Glutamatergic neuron (in vitro differentiated cells): ENCODE data around the gene EIF4E2. TPM values are rescaled to one million over a fixed set of nuclear protein-coding genes. Genes with fewer than 3 reads are reported as not detected.

Experiments used
- DNase-seq: peaks from one replicate; pipeline ENCODE4 v3.0.0; 2022
- H3K27ac Mint-ChIP-seq: one replicate; pipeline ENCODE4 v1.8.0; 2020; ENCODE audit warnings: mild to moderate bottlenecking, mixed read lengths, inconsistent platforms; ENCODE audit not compliant: unreplicated experiment
- H3K27me3 Mint-ChIP-seq: one replicate; pipeline ENCODE4 v1.8.0; 2020; ENCODE audit warnings: mild to moderate bottlenecking, moderate library complexity, mixed read lengths, inconsistent platforms; ENCODE audit not compliant: unreplicated experiment
- H3K36me3 Mint-ChIP-seq: one replicate; pipeline ENCODE4 v1.8.0; 2020; ENCODE audit warnings: mild to moderate bottlenecking, mixed read lengths, inconsistent platforms; ENCODE audit not compliant: unreplicated experiment
- H3K4me1 Mint-ChIP-seq: one replicate; pipeline ENCODE4 v1.8.0; 2020; ENCODE audit warnings: mild to moderate bottlenecking, low read depth, mixed read lengths, inconsistent platforms; ENCODE audit not compliant: unreplicated experiment
- H3K4me3 Mint-ChIP-seq: one replicate; pipeline ENCODE4 v1.8.0; 2020; ENCODE audit warnings: mild to moderate bottlenecking, mixed read lengths, inconsistent platforms; ENCODE audit not compliant: unreplicated experiment
- H3K9me3 Mint-ChIP-seq: one replicate; pipeline ENCODE4 v1.8.0; 2020; ENCODE audit warnings: mild to moderate bottlenecking, moderate library complexity, mixed read lengths, inconsistent platforms; ENCODE audit not compliant: unreplicated experiment
- total RNA-seq: library from RNA; stranded (reverse); fragmentation: NEBNext Ultra II Directional; extraction: Animal tissue kit (Norgen Biotek cat#: 25700); gene quantifications from one replicate; pipeline ENCODE4 v1.2.1, GENCODE V29; 2021; ENCODE audit not compliant: unreplicated experiment
- TF ChIP-seq, protein P1 (sequence below): fragments of 200-600 bp; sonication (generic); IDR thresholded peaks from one replicate; pipeline ENCODE4 v1.5.0; 2021; ENCODE audit not compliant: partially characterized antibody, unreplicated experiment

EIF4E2 gene
- total RNA-seq, 1 donor from 2014 or later = 82.9 TPM

DNA sequence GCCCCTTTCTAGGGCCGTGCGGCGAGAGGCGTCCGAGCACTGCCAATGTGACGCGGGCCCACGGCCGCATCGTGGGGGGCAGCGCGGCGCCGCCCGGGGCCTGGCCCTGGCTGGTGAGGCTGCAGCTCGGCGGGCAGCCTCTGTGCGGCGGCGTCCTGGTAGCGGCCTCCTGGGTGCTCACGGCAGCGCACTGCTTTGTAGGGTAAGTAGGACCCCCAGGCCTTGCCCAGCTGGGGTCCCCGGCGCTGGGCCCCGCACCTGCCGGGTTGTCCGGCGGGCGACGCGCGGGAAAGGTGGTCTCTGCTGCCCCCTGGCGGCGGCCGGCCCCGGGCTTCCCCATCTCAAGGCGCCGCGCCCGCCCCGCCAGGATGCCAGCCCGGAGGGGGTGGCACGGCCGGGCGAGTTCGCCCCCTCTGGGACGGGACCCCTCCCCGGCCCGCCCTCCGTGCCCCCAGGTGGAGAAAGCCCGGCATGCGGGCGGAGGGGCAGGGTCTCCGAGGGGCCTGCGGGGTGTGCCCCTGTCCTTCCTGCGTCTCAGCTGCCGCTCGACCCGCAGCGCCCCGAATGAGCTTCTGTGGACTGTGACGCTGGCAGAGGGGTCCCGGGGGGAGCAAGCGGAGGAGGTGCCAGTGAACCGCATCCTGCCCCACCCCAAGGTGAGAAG is 28.4 kb upstream of the EIF4E2 start:
- peak; percentile 77 for DNase-seq
- no peak overlapping the region for H3K4me3 Mint-ChIP-seq
- TF ChIP-seq, protein P1, sequence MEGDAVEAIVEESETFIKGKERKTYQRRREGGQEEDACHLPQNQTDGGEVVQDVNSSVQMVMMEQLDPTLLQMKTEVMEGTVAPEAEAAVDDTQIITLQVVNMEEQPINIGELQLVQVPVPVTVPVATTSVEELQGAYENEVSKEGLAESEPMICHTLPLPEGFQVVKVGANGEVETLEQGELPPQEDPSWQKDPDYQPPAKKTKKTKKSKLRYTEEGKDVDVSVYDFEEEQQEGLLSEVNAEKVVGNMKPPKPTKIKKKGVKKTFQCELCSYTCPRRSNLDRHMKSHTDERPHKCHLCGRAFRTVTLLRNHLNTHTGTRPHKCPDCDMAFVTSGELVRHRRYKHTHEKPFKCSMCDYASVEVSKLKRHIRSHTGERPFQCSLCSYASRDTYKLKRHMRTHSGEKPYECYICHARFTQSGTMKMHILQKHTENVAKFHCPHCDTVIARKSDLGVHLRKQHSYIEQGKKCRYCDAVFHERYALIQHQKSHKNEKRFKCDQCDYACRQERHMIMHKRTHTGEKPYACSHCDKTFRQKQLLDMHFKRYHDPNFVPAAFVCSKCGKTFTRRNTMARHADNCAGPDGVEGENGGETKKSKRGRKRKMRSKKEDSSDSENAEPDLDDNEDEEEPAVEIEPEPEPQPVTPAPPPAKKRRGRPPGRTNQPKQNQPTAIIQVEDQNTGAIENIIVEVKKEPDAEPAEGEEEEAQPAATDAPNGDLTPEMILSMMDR = peak; percentile 100
- peaks cover 4% of the 10 kb centered on the region for H3K9me3 Mint-ChIP-seq
- no peak overlapping the region for H3K27ac Mint-ChIP-seq
- peaks cover 3% of the 10 kb centered on the region for H3K4me1 Mint-ChIP-seq
- peaks cover 10% of the 10 kb centered on the region for H3K27me3 Mint-ChIP-seq
- no peaks in the 10 kb centered on the region for H3K36me3 Mint-ChIP-seq

DNA sequence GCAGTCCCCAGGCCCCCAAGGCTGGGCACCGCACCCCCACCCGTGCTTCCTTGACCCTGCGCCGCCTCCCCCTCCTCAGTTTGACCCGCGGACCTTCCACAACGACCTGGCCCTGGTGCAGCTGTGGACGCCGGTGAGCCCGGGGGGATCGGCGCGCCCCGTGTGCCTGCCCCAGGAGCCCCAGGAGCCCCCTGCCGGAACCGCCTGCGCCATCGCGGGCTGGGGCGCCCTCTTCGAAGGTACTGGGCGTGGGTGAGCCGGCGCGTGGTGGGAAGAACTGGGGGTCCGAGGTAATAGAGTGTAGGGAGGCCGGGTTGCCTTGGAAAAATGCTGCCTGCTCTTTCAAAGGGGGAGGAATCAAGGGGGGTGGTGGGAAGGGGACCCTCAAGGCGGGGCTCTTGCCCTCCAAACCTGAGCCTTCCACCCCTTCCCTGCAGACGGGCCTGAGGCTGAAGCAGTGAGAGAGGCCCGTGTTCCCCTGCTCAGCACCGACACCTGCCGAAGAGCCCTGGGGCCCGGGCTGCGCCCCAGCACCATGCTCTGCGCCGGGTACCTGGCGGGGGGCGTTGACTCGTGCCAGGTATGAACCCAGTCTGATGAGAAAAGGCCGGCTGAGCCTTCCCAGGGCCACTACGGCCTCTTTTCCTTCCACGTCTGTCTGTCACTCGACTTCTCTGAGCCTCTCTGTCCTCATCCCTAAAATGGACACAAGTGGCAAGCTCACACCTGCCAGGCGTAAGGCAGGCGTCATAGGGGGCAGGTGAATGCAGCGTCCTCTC is 27.7 kb upstream of the EIF4E2 start:
- Mint-ChIP-seq H3K4me3 (no peak overlapping the region), H3K27me3 (peaks cover 12% of the 10 kb centered on the region), H3K27ac (no peak overlapping the region), H3K9me3 (peaks cover 4% of the 10 kb centered on the region), H3K36me3 (no peaks in the 10 kb centered on the region), H3K4me1 (peaks cover 3% of the 10 kb centered on the region)
- TF ChIP-seq, protein P1 = no peak
- no peak for DNase-seq

DNA sequence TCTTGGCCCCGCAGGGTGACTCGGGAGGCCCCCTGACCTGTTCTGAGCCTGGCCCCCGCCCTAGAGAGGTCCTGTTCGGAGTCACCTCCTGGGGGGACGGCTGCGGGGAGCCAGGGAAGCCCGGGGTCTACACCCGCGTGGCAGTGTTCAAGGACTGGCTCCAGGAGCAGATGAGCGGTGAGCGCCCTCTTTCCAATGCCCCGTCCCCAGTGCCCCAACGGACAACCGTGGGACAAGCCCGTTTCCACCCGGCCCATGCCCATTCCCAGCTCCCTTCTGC is 27.1 kb upstream of the EIF4E2 start:
- H3K9me3 Mint-ChIP-seq = peaks cover 4% of the 10 kb centered on the region
- H3K4me3 Mint-ChIP-seq = no peak overlapping the region
- H3K36me3 Mint-ChIP-seq = no peaks in the 10 kb centered on the region
- H3K27ac Mint-ChIP-seq = no peak overlapping the region
- peaks cover 12% of the 10 kb centered on the region for H3K27me3 Mint-ChIP-seq
- peaks cover 3% of the 10 kb centered on the region for H3K4me1 Mint-ChIP-seq
- DNase-seq = no peak
- TF ChIP-seq, protein P1 = no peak

DNA sequence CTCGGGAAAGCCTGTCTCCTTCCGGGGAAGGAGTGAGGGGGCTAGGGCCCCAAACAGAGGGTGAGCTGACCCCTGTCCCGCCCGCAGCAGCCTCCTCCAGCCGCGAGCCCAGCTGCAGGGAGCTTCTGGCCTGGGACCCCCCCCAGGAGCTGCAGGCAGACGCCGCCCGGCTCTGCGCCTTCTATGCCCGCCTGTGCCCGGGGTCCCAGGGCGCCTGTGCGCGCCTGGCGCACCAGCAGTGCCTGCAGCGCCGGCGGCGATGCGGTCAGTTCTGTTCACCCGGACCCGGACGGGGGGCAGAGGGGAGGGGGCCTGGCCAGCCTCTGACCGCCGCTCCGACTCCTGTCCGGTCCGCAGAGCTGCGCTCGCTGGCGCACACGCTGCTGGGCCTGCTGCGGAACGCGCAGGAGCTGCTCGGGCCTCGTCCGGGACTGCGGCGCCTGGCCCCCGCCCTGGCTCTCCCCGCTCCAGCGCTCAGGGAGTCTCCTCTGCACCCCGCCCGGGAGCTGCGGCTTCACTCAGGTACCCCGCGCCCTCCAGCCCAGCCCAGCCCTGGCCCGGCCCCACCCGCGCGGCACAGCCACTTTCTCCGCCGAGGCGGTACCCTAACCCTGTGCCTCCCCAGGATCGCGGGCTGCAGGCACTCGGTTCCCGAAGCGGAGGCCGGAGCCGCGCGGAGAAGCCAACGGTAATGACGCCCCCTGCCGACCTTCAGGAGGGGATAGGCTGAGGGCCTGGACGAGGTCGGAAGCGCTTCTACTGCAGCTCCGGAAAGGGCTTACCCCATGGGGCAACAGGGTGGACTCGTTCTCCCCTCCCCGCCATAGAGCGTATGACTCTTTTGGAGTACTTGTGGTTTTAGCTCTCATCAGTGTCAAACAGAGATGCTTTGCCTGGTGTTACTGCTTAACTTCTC is 26.5 kb upstream of the EIF4E2 start:
- Mint-ChIP-seq H3K27ac (peak overlapping the region; percentile 28), H3K9me3 (peaks cover 2% of the 10 kb centered on the region), H3K36me3 (no peaks in the 10 kb centered on the region), H3K4me1 (peaks cover 3% of the 10 kb centered on the region), H3K27me3 (peaks cover 12% of the 10 kb centered on the region), H3K4me3 (peak overlapping the region; percentile 65)
- TF ChIP-seq, protein P1 = peak; percentile 51
- peak; percentile 84 for DNase-seq
